ENCODE measurements around the gene TGFB3. TPM values are rescaled to one million over a fixed set of nuclear protein-coding genes. Genes with fewer than 3 reads are reported as not detected.

Gene TGFB3
- total RNA-seq, 1 donor from 2014 or later, result not detected

- no peaks in the 10 kb centered on the region for H3K4me1 Mint-ChIP-seq
- no peak for DNase-seq (ENCODE audit: low spot score)
- no peaks in the 10 kb centered on the region for H3K9me3 Mint-ChIP-seq
- Histone ChIP-seq H3K27me3 (no peaks in the 10 kb centered on the region), H3K4me1 (no peaks in the 10 kb centered on the region), H3K4me2 (no peak overlapping the region), H4K20me1 (ENCODE audit: low read depth) (no peaks in the 10 kb centered on the region), H2AFZ (replicated peaks) (no peak overlapping the region), H3K9me3 (ENCODE audit: low read depth) (no peaks in the 10 kb centered on the region), H3F3A (ENCODE audit: low read depth) (no peaks in the 10 kb centered on the region), H3K27ac (no peak overlapping the region), H3K9ac (no peak overlapping the region), H3K79me2 (ENCODE audit: low read depth) (no peaks in the 10 kb centered on the region), H3K36me3 (no peaks in the 10 kb centered on the region), H3K4me3 (no peak overlapping the region)
- H3K36me3 Mint-ChIP-seq, result no peaks in the 10 kb centered on the region
- H3K27ac Mint-ChIP-seq, result no peak overlapping the region
- no peak overlapping the region for H3K4me3 Mint-ChIP-seq
- H3K27me3 Mint-ChIP-seq (ENCODE audit: insufficient read depth, low read depth), result no peaks in the 10 kb centered on the region
- TF ChIP-seq CTCF (IDR thresholded peaks at IDR 0.05) (no peak), EZH2phosphoT487 (IDR thresholded peaks at IDR 0.05) (no peak), EZH2 (IDR thresholded peaks at IDR 0.05) (no peak)
Measured at GRCh38 chr14:75946785-75947184, 35.0 kb downstream of the TGFB3 start.

GRCh38 chr14:75944607-75945241 is 37.1 kb downstream of the TGFB3 start:
- Histone ChIP-seq H2AFZ (replicated peaks) (no peak overlapping the region), H3K9me3 (ENCODE audit: low read depth) (no peaks in the 10 kb centered on the region), H3K4me2 (no peak overlapping the region), H3K4me3 (no peak overlapping the region), H3K27ac (no peak overlapping the region), H3K9ac (no peak overlapping the region), H4K20me1 (ENCODE audit: low read depth) (no peaks in the 10 kb centered on the region), H3K4me1 (no peaks in the 10 kb centered on the region), H3K36me3 (no peaks in the 10 kb centered on the region), H3K27me3 (no peaks in the 10 kb centered on the region), H3F3A (ENCODE audit: low read depth) (no peaks in the 10 kb centered on the region), H3K79me2 (ENCODE audit: low read depth) (no peaks in the 10 kb centered on the region)
- H3K36me3 Mint-ChIP-seq, result peaks cover 2% of the 10 kb centered on the region
- no peak overlapping the region for H3K27ac Mint-ChIP-seq
- no peak for DNase-seq (ENCODE audit: low spot score)
- H3K4me1 Mint-ChIP-seq, result no peaks in the 10 kb centered on the region
- no peaks in the 10 kb centered on the region for H3K9me3 Mint-ChIP-seq
- TF ChIP-seq EZH2 (IDR thresholded peaks at IDR 0.05) (no peak), CTCF (IDR thresholded peaks at IDR 0.05) (no peak), EZH2phosphoT487 (IDR thresholded peaks at IDR 0.05) (no peak)
- no peak overlapping the region for H3K4me3 Mint-ChIP-seq
- no peaks in the 10 kb centered on the region for H3K27me3 Mint-ChIP-seq (ENCODE audit: insufficient read depth, low read depth)

GRCh38 chr14:75941030-75941429 is 40.8 kb downstream of the TGFB3 start:
- Histone ChIP-seq H3K27me3 (no peaks in the 10 kb centered on the region), H3K79me2 (ENCODE audit: low read depth) (no peaks in the 10 kb centered on the region), H3K4me1 (peaks cover 8% of the 10 kb centered on the region), H3F3A (ENCODE audit: low read depth) (no peaks in the 10 kb centered on the region), H4K20me1 (ENCODE audit: low read depth) (no peaks in the 10 kb centered on the region), H3K27ac (no peak overlapping the region), H3K4me3 (no peak overlapping the region), H3K9me3 (ENCODE audit: low read depth) (no peaks in the 10 kb centered on the region), H3K9ac (no peak overlapping the region), H2AFZ (replicated peaks) (no peak overlapping the region), H3K36me3 (no peaks in the 10 kb centered on the region), H3K4me2 (no peak overlapping the region)
- no peak overlapping the region for H3K4me3 Mint-ChIP-seq
- no peaks in the 10 kb centered on the region for H3K9me3 Mint-ChIP-seq
- H3K4me1 Mint-ChIP-seq, result peaks cover 15% of the 10 kb centered on the region
- no peaks in the 10 kb centered on the region for H3K27me3 Mint-ChIP-seq (ENCODE audit: insufficient read depth, low read depth)
- no peak for TF ChIP-seq EZH2 (IDR thresholded peaks at IDR 0.05)
- TF ChIP-seq EZH2phosphoT487 (IDR thresholded peaks at IDR 0.05), result no peak
- TF ChIP-seq CTCF (IDR thresholded peaks at IDR 0.05), result no peak
- no peak for DNase-seq (ENCODE audit: low spot score)
- H3K27ac Mint-ChIP-seq, result no peak overlapping the region
- peaks cover 2% of the 10 kb centered on the region for H3K36me3 Mint-ChIP-seq

Measured in neural progenitor cell (in vitro differentiated cells).